Activated CD4-positive, alpha-beta memory T cell treated with anti-CD3 and anti-CD28 coated beads for 36 hours (primary cell): ENCODE measurements around the gene NXNL2. TPM values are rescaled to one million over a fixed set of nuclear protein-coding genes. Genes with fewer than 3 reads are reported as not detected.

Source experiments
- CTCF ChIA-PET: fragments of 350-600 bp; sonication (Branson Sonifier 250); formaldehyde crosslinking; loops from one replicate; lab custom pipeline; 2021; ENCODE audit warnings: antibody characterized with exemption, inconsistent platforms; lab: Charles Lee
- POLR2A ChIA-PET: fragments of 350-600 bp; sonication (Branson Sonifier 250); formaldehyde crosslinking; loops from one replicate; lab custom pipeline; 2021; ENCODE audit warnings: antibody characterized with exemption; lab: Charles Lee
- DNase-seq: peaks from one replicate; pipeline ENCODE4 v3.0.0-alpha.2; 2020
- H3K27ac Mint-ChIP-seq: one replicate; pipeline ENCODE4 v1.8.0; 2021; ENCODE audit warnings: mixed read lengths
- H3K27me3 Mint-ChIP-seq: one replicate; pipeline ENCODE4 v1.8.0; 2021; ENCODE audit warnings: mixed read lengths
- H3K36me3 Mint-ChIP-seq: one replicate; pipeline ENCODE4 v1.8.0; 2021; ENCODE audit warnings: mixed read lengths
- H3K4me1 Mint-ChIP-seq: one replicate; pipeline ENCODE4 v1.8.0; 2021; ENCODE audit warnings: low read depth, mixed read lengths
- H3K4me3 Mint-ChIP-seq: one replicate; pipeline ENCODE4 v1.8.0; 2021; ENCODE audit warnings: mild to moderate bottlenecking, mixed read lengths
- H3K9me3 Mint-ChIP-seq: one replicate; pipeline ENCODE4 v1.8.0; 2021; ENCODE audit warnings: mixed read lengths
- intact Hi-C: fragments of 100-400 bp; cut with micrococcal nuclease; formaldehyde crosslinking; loops from one replicate; pipeline ENCODE4 v1.15.1; 2023
- total RNA-seq, 2 experiments: library from RNA; stranded (reverse); gene quantifications; one replicate each; pipeline ENCODE4 v1.2.3, GENCODE V29; 2021

The NXNL2 gene
- total RNA-seq, 2 experiments from 2014 or later: not detected

- DNase-seq: no peak
- Mint-ChIP-seq H3K27ac (no peak overlapping the region), H3K36me3 (no peaks in the 10 kb centered on the region), H3K4me1 (no peaks in the 10 kb centered on the region), H3K27me3 (peaks cover 14% of the 10 kb centered on the region), H3K4me3 (no peak overlapping the region), H3K9me3 (no peaks in the 10 kb centered on the region)
- intact Hi-C loops: loop anchor here (10.0 kb wide), 1 partner anchor 187 kb away; the partner anchor contains the start of gene SPIN1
- CTCF ChIA-PET: no interaction called here
- POLR2A ChIA-PET: no interaction called here
These were observed 36.4 kb downstream of the NXNL2 start for GRCh38 chr9:88571419-88571818.

GRCh38 chr9:88572684-88573083 lies 37.7 kb downstream of the NXNL2 start:
- no peak for DNase-seq
- H3K4me3 Mint-ChIP-seq: no peak overlapping the region
- no peak overlapping the region for H3K27ac Mint-ChIP-seq
- no peaks in the 10 kb centered on the region for H3K36me3 Mint-ChIP-seq
- peaks cover 14% of the 10 kb centered on the region for H3K27me3 Mint-ChIP-seq
- CTCF ChIA-PET: no interaction called here
- H3K9me3 Mint-ChIP-seq: no peaks in the 10 kb centered on the region
- no peaks in the 10 kb centered on the region for H3K4me1 Mint-ChIP-seq
- POLR2A ChIA-PET: no interaction called here
- intact Hi-C loops: loop anchor here (10.0 kb wide), 1 partner anchor 188 kb away; the partner anchor contains the start of gene SPIN1

GRCh38 chr9:88574953-88575352 lies 40.0 kb downstream of the NXNL2 start:
- H3K9me3 Mint-ChIP-seq: no peaks in the 10 kb centered on the region
- POLR2A ChIA-PET: no interaction called here
- H3K27me3 Mint-ChIP-seq: peaks cover 14% of the 10 kb centered on the region
- H3K4me3 Mint-ChIP-seq: no peak overlapping the region
- CTCF ChIA-PET: no interaction called here
- intact Hi-C loops: loop anchor here (5.0 to 10.0 kb wide), 3 partner anchors 190 to 623 kb away; partner anchors contain the start of gene SPIN1
- H3K27ac Mint-ChIP-seq: no peak overlapping the region
- no peaks in the 10 kb centered on the region for H3K36me3 Mint-ChIP-seq
- no peak for DNase-seq
- peaks cover 3% of the 10 kb centered on the region for H3K4me1 Mint-ChIP-seq

GRCh38 chr9:88577256-88578120 lies 42.5 kb downstream of the NXNL2 start:
- Mint-ChIP-seq H3K9me3 (no peaks in the 10 kb centered on the region), H3K27me3 (peaks cover 18% of the 10 kb centered on the region), H3K36me3 (no peaks in the 10 kb centered on the region), H3K27ac (no peak overlapping the region), H3K4me1 (peaks cover 3% of the 10 kb centered on the region), H3K4me3 (no peak overlapping the region)
- DNase-seq: no peak
- ChIA-PET CTCF (interaction anchor here (1.0 kb wide), 1 partner anchor 625 kb away, joined by 3 read pairs; no protein-coding TSS in a partner anchor), POLR2A (no interaction called here)
- intact Hi-C loops: loop anchor here (1.0 to 10.0 kb wide), 4 partner anchors 193 to 625 kb away; partner anchors contain the start of gene SPIN1

GRCh38 chr9:88578121-88579049 lies 43.4 kb downstream of the NXNL2 start:
- Mint-ChIP-seq H3K4me3 (peak overlapping the region; percentile 30), H3K36me3 (no peaks in the 10 kb centered on the region), H3K9me3 (no peaks in the 10 kb centered on the region), H3K27ac (no peak overlapping the region), H3K27me3 (peaks cover 18% of the 10 kb centered on the region), H3K4me1 (peaks cover 3% of the 10 kb centered on the region)
- peak; percentile 76 for DNase-seq
- CTCF ChIA-PET: interaction anchor here (0.6 to 2.2 kb wide), 11 partner anchors 8 to 630 kb away, joined by 3 to 5 read pairs (median 4); no protein-coding TSS in a partner anchor
- intact Hi-C loops: loop anchor here (1.0 to 10.0 kb wide), 4 partner anchors 194 to 626 kb away; partner anchors contain the start of gene SPIN1
- POLR2A ChIA-PET: no interaction called here

- Mint-ChIP-seq H3K27me3 (peaks cover 14% of the 10 kb centered on the region), H3K4me3 (no peak overlapping the region), H3K36me3 (no peaks in the 10 kb centered on the region), H3K27ac (no peak overlapping the region), H3K4me1 (peaks cover 5% of the 10 kb centered on the region), H3K9me3 (no peaks in the 10 kb centered on the region)
- CTCF ChIA-PET: interaction anchor here (0.6 to 2.2 kb wide), 13 partner anchors 9 to 767 kb away, joined by 3 to 5 read pairs (median 3); no protein-coding TSS in a partner anchor
- intact Hi-C loops: loop anchor here (5.0 to 10.0 kb wide), 3 partner anchors 194 to 627 kb away; partner anchors contain the start of gene SPIN1
- POLR2A ChIA-PET: no interaction called here
- DNase-seq: no peak
These were observed 44.2 kb downstream of the NXNL2 start for GRCh38 chr9:88579050-88579715.

GRCh38 chr9:88580961-88581360 lies 46.0 kb downstream of the NXNL2 start:
- no peaks in the 10 kb centered on the region for H3K36me3 Mint-ChIP-seq
- H3K4me1 Mint-ChIP-seq: peaks cover 7% of the 10 kb centered on the region
- DNase-seq: no peak
- peaks cover 5% of the 10 kb centered on the region for H3K27me3 Mint-ChIP-seq
- no peak overlapping the region for H3K27ac Mint-ChIP-seq
- ChIA-PET POLR2A (no interaction called here), CTCF (interaction anchor here (0.7 to 2.2 kb wide), 3 partner anchors 11 to 474 kb away, joined by 3 to 5 read pairs (median 4); no protein-coding TSS in a partner anchor)
- no peak overlapping the region for H3K4me3 Mint-ChIP-seq
- intact Hi-C loops: no loop called here
- H3K9me3 Mint-ChIP-seq: no peaks in the 10 kb centered on the region

GRCh38 chr9:88583901-88584596 lies 49.1 kb downstream of the NXNL2 start:
- Mint-ChIP-seq H3K4me3 (no peak overlapping the region), H3K27me3 (peaks cover 5% of the 10 kb centered on the region), H3K4me1 (peaks cover 4% of the 10 kb centered on the region), H3K9me3 (no peaks in the 10 kb centered on the region), H3K27ac (no peak overlapping the region), H3K36me3 (no peaks in the 10 kb centered on the region)
- ChIA-PET CTCF (no interaction called here), POLR2A (no interaction called here)
- DNase-seq: no peak
- intact Hi-C loops: no loop called here

GRCh38 chr9:88585426-88585825 lies 50.4 kb downstream of the NXNL2 start:
- intact Hi-C loops: no loop called here
- no peak overlapping the region for H3K4me3 Mint-ChIP-seq
- H3K27ac Mint-ChIP-seq: no peak overlapping the region
- H3K4me1 Mint-ChIP-seq: peaks cover 4% of the 10 kb centered on the region
- ChIA-PET POLR2A (interaction anchor here (1.0 kb wide), 1 partner anchor 91 kb away, joined by 3 read pairs; no protein-coding TSS in a partner anchor), CTCF (interaction anchor here (0.9 kb wide), 1 partner anchor 9 kb away, joined by 3 read pairs; no protein-coding TSS in a partner anchor)
- H3K27me3 Mint-ChIP-seq: peaks cover 5% of the 10 kb centered on the region
- DNase-seq: no peak
- H3K9me3 Mint-ChIP-seq: no peaks in the 10 kb centered on the region
- H3K36me3 Mint-ChIP-seq: no peaks in the 10 kb centered on the region

- Mint-ChIP-seq H3K4me1 (peaks cover 4% of the 10 kb centered on the region), H3K9me3 (no peaks in the 10 kb centered on the region), H3K4me3 (no peak overlapping the region), H3K27ac (no peak overlapping the region), H3K36me3 (no peaks in the 10 kb centered on the region), H3K27me3 (peaks cover 5% of the 10 kb centered on the region)
- intact Hi-C loops: no loop called here
- no peak for DNase-seq
- ChIA-PET CTCF (interaction anchor here (0.9 kb wide), 1 partner anchor 8 kb away, joined by 3 read pairs; no protein-coding TSS in a partner anchor), POLR2A (interaction anchor here (1.0 kb wide), 1 partner anchor 92 kb away, joined by 3 read pairs; no protein-coding TSS in a partner anchor)
These were observed 51.5 kb downstream of the NXNL2 start for GRCh38 chr9:88586452-88586851.
